Natural killer cell (primary cell): ENCODE measurements around the gene OTULIN. TPM values are rescaled to one million over a fixed set of nuclear protein-coding genes. Genes with fewer than 3 reads are reported as not detected.

ENCODE experiments used
- ATAC-seq, 3 donors: fragments of 150-1000 bp in 2 of 3; fragments of 200-7000 bp in 1 of 3; cut with Tn5 transposase; 1 replicate in 1 of 3; 2 replicates in 2 of 3; pipeline ENCODE4 v1.10.0; 2021; ENCODE audit warnings: mild to moderate bottlenecking in 2 of 3, moderate library complexity in 2 of 3
- DNase-seq, 2 donors: peaks; one replicate each; pipeline versions ENCODE4 v3.0.0 to v3.0.0-alpha.2; 2013 to 2021; ENCODE audit warnings: mixed read lengths in 1 of 2
- H3K27ac ChIP-seq: one replicate; pipeline ENCODE4 v1.5.1; 2013; ENCODE audit warnings: mild to moderate bottlenecking, low read length
- H3K27me3 ChIP-seq: one replicate; pipeline ENCODE4 v1.6.1; 2013; ENCODE audit warnings: low read length; ENCODE audit not compliant: control insufficient read depth, insufficient read depth
- H3K36me3 ChIP-seq: one replicate; pipeline ENCODE4 v1.6.1; 2013; ENCODE audit warnings: low read length; ENCODE audit not compliant: control insufficient read depth, insufficient read depth
- H3K4me1 ChIP-seq: one replicate; pipeline ENCODE4 v1.6.1; 2013; ENCODE audit warnings: low read length; ENCODE audit not compliant: control insufficient read depth, insufficient read depth
- H3K4me3 ChIP-seq: one replicate; pipeline ENCODE4 v1.5.1; 2013; ENCODE audit warnings: low read length
- H3K9me3 ChIP-seq: one replicate; pipeline ENCODE4 v1.6.1; 2013; ENCODE audit warnings: low read length; ENCODE audit not compliant: control insufficient read depth, insufficient read depth
- H3K27ac Mint-ChIP-seq, 2 donors: one replicate each; pipeline ENCODE4 v1.8.0; 2022; ENCODE audit warnings: mild to moderate bottlenecking in 2 of 2, mixed read lengths in 2 of 2, moderate library complexity in 1 of 2
- H3K27me3 Mint-ChIP-seq, 2 donors: one replicate each; pipeline ENCODE4 v1.8.0; 2022; ENCODE audit warnings: low read depth in 2 of 2, mixed read lengths in 2 of 2
- H3K36me3 Mint-ChIP-seq: one replicate; pipeline ENCODE4 v1.8.0; 2022; ENCODE audit warnings: mixed read lengths
- H3K4me1 Mint-ChIP-seq, 2 donors: one replicate each; pipeline ENCODE4 v1.8.0; 2022; ENCODE audit warnings: mixed read lengths in 2 of 2
- H3K4me3 Mint-ChIP-seq: one replicate; pipeline ENCODE4 v1.8.0; 2022; ENCODE audit warnings: mild to moderate bottlenecking, moderate library complexity, mixed read lengths
- H3K9me3 Mint-ChIP-seq, 2 donors: one replicate each; pipeline ENCODE4 v1.8.0; 2022; ENCODE audit warnings: mixed read lengths in 2 of 2
- WGBS: methylation state at CpG from one replicate; pipeline ENCODE4 v1.1.7; 2013; ENCODE audit warnings: missing lambda C conversion rate; ENCODE audit not compliant: insufficient coverage; 5-methylcytosine and 5-hydroxymethylcytosine counted together
- intact Hi-C: fragments of 100-400 bp; cut with micrococcal nuclease; formaldehyde crosslinking; loops from one replicate; pipeline ENCODE4 v1.14.2; 2022
- total RNA-seq, 4 donors: library from RNA; stranded (reverse); fragments of 120-200 nt in 1 of 4; gene quantifications; one replicate each; pipeline versions ENCODE4 v1.2.3 to v1.2.4, GENCODE V29; 2013 to 2022
- TF ChIP-seq, protein P1 (sequence below): fragments of 200-600 bp; IDR thresholded peaks from one replicate; pipeline ENCODE4 v1.8.0; 2022; ENCODE audit warnings: antibody characterized with exemption

The OTULIN gene
- total RNA-seq, 3 donors from 2014 or later (not counting 1 experiment from before 2014, with no cell fraction given) = 96.5 to 166 (median 102) TPM

DNA sequence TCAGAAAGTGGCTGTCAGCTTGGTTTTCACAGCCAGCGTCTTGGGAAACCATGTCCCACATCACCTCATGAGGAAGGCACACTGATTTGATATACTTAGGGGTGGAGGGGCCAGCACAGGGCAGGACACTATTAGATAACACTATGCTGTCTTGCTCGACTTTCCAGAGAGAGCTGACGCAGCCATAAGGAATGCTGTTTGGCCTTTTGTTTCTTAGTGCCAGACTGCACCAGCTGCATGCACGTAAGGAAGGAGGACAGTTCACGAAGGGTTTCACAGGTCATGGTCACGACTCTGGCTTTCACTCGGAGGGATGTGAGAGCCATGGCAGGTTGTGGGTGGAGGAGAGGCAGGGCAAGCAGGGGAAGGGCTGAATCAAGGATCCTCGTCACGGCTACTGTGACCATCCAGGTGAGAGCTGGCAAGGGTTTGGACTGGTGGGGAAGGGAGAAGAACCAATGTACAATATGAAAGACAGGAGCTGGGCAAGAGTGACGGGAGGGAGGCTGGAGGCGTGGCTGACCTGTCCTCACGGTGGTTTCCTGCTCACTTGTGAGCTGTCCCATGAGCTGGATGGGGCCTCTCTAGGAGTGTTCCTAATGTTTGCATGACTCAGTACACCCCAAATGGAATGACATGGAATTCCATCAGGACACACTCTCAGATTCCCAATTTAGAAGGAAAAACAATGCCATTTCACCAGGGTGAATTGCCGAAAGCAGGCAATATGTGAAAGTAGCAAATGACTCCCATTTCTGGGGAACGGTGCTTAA lies 61.7 kb downstream of the OTULIN start:
- DNase-seq (no peak), ATAC-seq (no peak)
- intact Hi-C loops = no loop called here
- no peaks in the 10 kb centered on the region for H3K36me3 Mint-ChIP-seq
- Histone ChIP-seq H3K27me3 (no peaks in the 10 kb centered on the region), H3K27ac (no peak overlapping the region), H3K4me3 (no peak overlapping the region), H3K9me3 (no peaks in the 10 kb centered on the region), H3K4me1 (peaks cover 2% of the 10 kb centered on the region), H3K36me3 (no peaks in the 10 kb centered on the region)
- TF ChIP-seq, protein P1, sequence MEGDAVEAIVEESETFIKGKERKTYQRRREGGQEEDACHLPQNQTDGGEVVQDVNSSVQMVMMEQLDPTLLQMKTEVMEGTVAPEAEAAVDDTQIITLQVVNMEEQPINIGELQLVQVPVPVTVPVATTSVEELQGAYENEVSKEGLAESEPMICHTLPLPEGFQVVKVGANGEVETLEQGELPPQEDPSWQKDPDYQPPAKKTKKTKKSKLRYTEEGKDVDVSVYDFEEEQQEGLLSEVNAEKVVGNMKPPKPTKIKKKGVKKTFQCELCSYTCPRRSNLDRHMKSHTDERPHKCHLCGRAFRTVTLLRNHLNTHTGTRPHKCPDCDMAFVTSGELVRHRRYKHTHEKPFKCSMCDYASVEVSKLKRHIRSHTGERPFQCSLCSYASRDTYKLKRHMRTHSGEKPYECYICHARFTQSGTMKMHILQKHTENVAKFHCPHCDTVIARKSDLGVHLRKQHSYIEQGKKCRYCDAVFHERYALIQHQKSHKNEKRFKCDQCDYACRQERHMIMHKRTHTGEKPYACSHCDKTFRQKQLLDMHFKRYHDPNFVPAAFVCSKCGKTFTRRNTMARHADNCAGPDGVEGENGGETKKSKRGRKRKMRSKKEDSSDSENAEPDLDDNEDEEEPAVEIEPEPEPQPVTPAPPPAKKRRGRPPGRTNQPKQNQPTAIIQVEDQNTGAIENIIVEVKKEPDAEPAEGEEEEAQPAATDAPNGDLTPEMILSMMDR = no peak
- H3K27me3 Mint-ChIP-seq = no peaks in the 10 kb centered on the region
- H3K27ac Mint-ChIP-seq = no peak overlapping the region
- H3K9me3 Mint-ChIP-seq = no peaks in the 10 kb centered on the region
- peaks cover 0 to 4% of the 10 kb centered on the region in 2 donors for H3K4me1 Mint-ChIP-seq
- 91% methylated on average over 14 of the region's 14 CpGs for WGBS
- H3K4me3 Mint-ChIP-seq = no peak overlapping the region

DNA sequence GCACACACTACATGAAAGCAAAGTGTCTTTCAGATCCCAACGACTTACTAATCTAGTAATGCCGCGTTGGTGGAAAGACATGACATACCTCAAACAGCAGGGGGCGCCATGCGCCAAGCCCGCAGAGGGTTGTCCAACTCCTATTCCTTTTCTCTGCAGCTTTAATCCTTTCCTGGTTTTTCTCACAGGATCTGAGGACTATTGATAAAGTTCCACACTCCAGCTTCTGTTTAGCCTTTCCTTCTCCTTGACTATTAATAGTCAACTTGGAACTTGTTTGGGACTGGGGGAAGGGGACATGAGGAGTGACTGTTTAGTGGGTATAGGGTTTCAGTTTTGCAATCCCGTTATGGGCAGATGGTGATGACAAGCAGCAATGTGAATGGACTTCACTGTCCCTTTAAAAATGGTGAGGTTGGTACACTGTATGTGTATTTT lies 62.9 kb downstream of the OTULIN start:
- peaks cover 2% of the 10 kb centered on the region for H3K4me1 ChIP-seq
- Mint-ChIP-seq H3K27ac (no peak overlapping the region), H3K4me1 (peaks cover 0 to 4% of the 10 kb centered on the region in 2 donors), H3K4me3 (no peak overlapping the region), H3K27me3 (no peaks in the 10 kb centered on the region), H3K36me3 (no peaks in the 10 kb centered on the region), H3K9me3 (no peaks in the 10 kb centered on the region)
- ATAC-seq (peak; percentile 70 to 86 (median 78)), DNase-seq (peak; percentile 69 to 87)
- no peaks in the 10 kb centered on the region for H3K9me3 ChIP-seq
- H3K36me3 ChIP-seq = no peaks in the 10 kb centered on the region
- H3K27ac ChIP-seq = no peak overlapping the region
- 13% methylated on average over 7 of the region's 7 CpGs for WGBS
- no peaks in the 10 kb centered on the region for H3K27me3 ChIP-seq
- TF ChIP-seq, protein P1 = peak; percentile 96
- intact Hi-C loops = loop anchor here (1.0 kb wide), 3 partner anchors 168 to 287 kb away; no protein-coding TSS in a partner anchor
- H3K4me3 ChIP-seq = no peak overlapping the region

- Mint-ChIP-seq H3K9me3 (no peaks in the 10 kb centered on the region), H3K27me3 (no peaks in the 10 kb centered on the region), H3K4me1 (peaks cover 0 to 4% of the 10 kb centered on the region in 2 donors), H3K4me3 (no peak overlapping the region), H3K36me3 (no peaks in the 10 kb centered on the region), H3K27ac (no peak overlapping the region)
- TF ChIP-seq, protein P1 = no peak
- ATAC-seq (no peak), DNase-seq (no peak)
- Histone ChIP-seq H3K4me1 (peaks cover 2% of the 10 kb centered on the region), H3K4me3 (no peak overlapping the region), H3K9me3 (no peaks in the 10 kb centered on the region), H3K36me3 (peaks cover 3% of the 10 kb centered on the region), H3K27me3 (no peaks in the 10 kb centered on the region), H3K27ac (no peak overlapping the region)
- 98% methylated on average over 5 of the region's 7 CpGs for WGBS
- intact Hi-C loops = loop anchor here (1.0 kb wide), 3 partner anchors 167 to 286 kb away; no protein-coding TSS in a partner anchor
These were observed 63.5 kb downstream of the OTULIN start for GRCh38 chr5:14727928-14728458.
